K562 (cell line): ENCODE data around the gene RBPJ. TPM values are rescaled to one million over a fixed set of nuclear protein-coding genes. Genes with fewer than 3 reads are reported as not detected.

Source experiments
- ATAC-seq: fragments of 200-7000 bp; cut with Tn5 transposase; 3 replicates; pipeline ENCODE4 v1.9.1; 2020; ENCODE audit warnings: moderate library complexity
- BruUV-seq: library from RNA; stranded (reverse); fragments of 400-500 nt; replicated peaks from 2 replicates; lab custom pipeline; 2021; lab: Mats Ljungman, UMichigan
- CTCF ChIA-PET: fragments of 300-600 bp; formaldehyde crosslinking; extraction: SDS; loops from one replicate; lab custom pipeline; 2021; ENCODE audit warnings: low intra/inter-chr PET ratio; lab: Yijun Ruan, JAX
- POLR2A ChIA-PET: fragments of 300-600, 350-650 bp; sonication (Branson Sonifier 250); formaldehyde crosslinking; extraction: SDS; loops from one replicate; lab custom pipeline; 2021; ENCODE audit warnings: antibody characterized with exemption, inconsistent platforms; lab: Yijun Ruan, JAX
- DNase-seq, 4 experiments: peaks; one replicate each; pipeline versions ENCODE4 v3.0.0 to v3.0.0-alpha.2; 2011 to 2018; ENCODE audit warnings: low spot score in 3 of 4, mixed read lengths in 3 of 4; ENCODE audit errors: extremely low read depth in 1 of 4
- FAIRE-seq: peaks from 2 replicates; lab custom pipeline; 2011; peaks lifted over from hg19 to GRCh38; lab: Jason Lieb, UNC
- H2AFZ ChIP-seq: 2 replicates; pipeline ENCODE4 v1.6.0; 2011; ENCODE audit warnings: low read depth, low read length, control low read depth, inconsistent platforms
- H3K27ac ChIP-seq: fragments of 200-600 bp; 3 replicates; pipeline ENCODE4 v1.8.0; 2011; ENCODE audit warnings: low read depth, mild to moderate bottlenecking, control low read depth, inconsistent platforms, low read length, moderate library complexity, mixed read lengths; ENCODE audit errors: extremely low read depth
- H3K27me3 ChIP-seq, 2 experiments: fragments of 300-600 bp in 1 of 2; 2 replicates in 1 of 2; 3 replicates in 1 of 2; pipeline versions ENCODE4 v1.6.0 to v1.8.0; 2011; ENCODE audit warnings: inconsistent platforms in 2 of 2, low read length in 2 of 2, mild to moderate bottlenecking in 1 of 2, mixed read lengths in 1 of 2, moderate library complexity in 1 of 2; ENCODE audit not compliant: control insufficient read depth in 2 of 2, insufficient read depth in 2 of 2
- H3K36me3 ChIP-seq: fragments of 300-600 bp; 3 replicates; pipeline ENCODE4 v1.8.0; 2011; ENCODE audit warnings: mild to moderate bottlenecking, low read length, inconsistent platforms; ENCODE audit not compliant: control insufficient read depth, insufficient read depth
- H3K4me1 ChIP-seq, 2 experiments: fragments of 200-600 bp in 1 of 2; replicated peaks in 1 of 2; 2 replicates in 1 of 2; 3 replicates in 1 of 2; pipeline versions ENCODE4 v1.5.1 to v1.8.0; 2011; ENCODE audit warnings: inconsistent platforms in 2 of 2, low read length in 2 of 2, mild to moderate bottlenecking in 1 of 2, mixed read lengths in 1 of 2, moderate library complexity in 1 of 2; ENCODE audit not compliant: control insufficient read depth in 2 of 2, insufficient read depth in 2 of 2
- H3K4me2 ChIP-seq: 2 replicates; pipeline ENCODE4 v1.6.1; 2011; ENCODE audit warnings: low read length, control low read depth, inconsistent platforms, mixed read lengths; ENCODE audit not compliant: insufficient read depth
- H3K4me3 ChIP-seq: fragments of 200-600 bp; sonication (generic), shearing (Covaris generic); 2 replicates; pipeline ENCODE4 v1.5.1; 2016; ENCODE audit warnings: control low read depth, inconsistent platforms
- H3K79me2 ChIP-seq: fragments of 200-600 bp; 3 replicates; pipeline ENCODE4 v1.8.0; 2011; ENCODE audit warnings: low read length, inconsistent platforms; ENCODE audit not compliant: control insufficient read depth, insufficient read depth
- H3K9ac ChIP-seq, 2 experiments: 2 replicates each; pipeline versions ENCODE4 v1.6.0 to v1.6.1; 2011; ENCODE audit warnings: low read depth in 2 of 2, low read length in 2 of 2, control low read depth in 1 of 2, inconsistent platforms in 1 of 2, mild to moderate bottlenecking in 1 of 2, mixed read lengths in 1 of 2; ENCODE audit not compliant: insufficient read depth in 1 of 2
- H3K9me1 ChIP-seq: one replicate; pipeline ENCODE4 v1.6.0; 2011; ENCODE audit warnings: inconsistent platforms, mild to moderate bottlenecking, low read length, moderate library complexity; ENCODE audit not compliant: control insufficient read depth, insufficient read depth
- H3K9me3 ChIP-seq: replicated peaks from 2 replicates; pipeline ENCODE4 v1.5.1; 2011; ENCODE audit warnings: low read depth, low read length, inconsistent platforms; ENCODE audit not compliant: control insufficient read depth, insufficient read depth
- H4K20me1 ChIP-seq: replicated peaks from 2 replicates; pipeline ENCODE4 v1.6.1; 2011; ENCODE audit warnings: low read length, inconsistent platforms, mixed read lengths; ENCODE audit not compliant: control insufficient read depth, insufficient read depth
- CREM ChIP-seq: IDR thresholded peaks from 2 replicates; pipeline ENCODE4 v1.6.1; 2014; ENCODE audit warnings: antibody characterized with exemption, low read depth
- EZH2 ChIP-seq: IDR thresholded peaks from 2 replicates; pipeline ENCODE4 v1.6.1; 2012; ENCODE audit warnings: low read depth, mild to moderate bottlenecking, inconsistent platforms, low read length, borderline replicate concordance
- MYBL2 ChIP-seq, 2 experiments: fragments of 450-650 bp in 1 of 2; sonication (generic) in 1 of 2; formaldehyde crosslinking in 1 of 2; IDR thresholded peaks; 2 replicates each; pipeline versions ENCODE4 v1.6.1 to v1.8.1; 2017 to 2022; ENCODE audit warnings: borderline replicate concordance in 1 of 2, inconsistent platforms in 1 of 2, low read depth in 1 of 2, mild to moderate bottlenecking in 1 of 2, missing genetic modification reagents in 1 of 2, moderate library complexity in 1 of 2
- NCOA1 ChIP-seq: fragments of 450-650 bp; IDR thresholded peaks from 2 replicates; pipeline ENCODE4 v1.6.1; 2016; ENCODE audit warnings: low read depth
- OTX1 ChIP-seq: fragments of 450-650 bp; formaldehyde crosslinking; IDR thresholded peaks from 2 replicates; pipeline ENCODE4 v1.4.0; 2022; ENCODE audit warnings: mild to moderate bottlenecking
- RBM22 ChIP-seq: fragments of 200-400 bp; formaldehyde crosslinking; IDR thresholded peaks from 2 replicates; pipeline ENCODE4 v1.6.1; 2018; ENCODE audit warnings: low read length, low read depth; ENCODE audit not compliant: poor library complexity, severe bottlenecking
- TGIF2 ChIP-seq: sonication (generic); formaldehyde crosslinking; IDR thresholded peaks from 2 replicates; pipeline ENCODE4 v1.8.1; 2022; ENCODE audit warnings: mild to moderate bottlenecking, missing genetic modification reagents, moderate library complexity
- THAP12 ChIP-seq: fragments of 250-450 bp; sonication (Bioruptor Pico); IDR thresholded peaks from 2 replicates; pipeline ENCODE4 v1.9.0; 2021; ENCODE audit warnings: mild to moderate bottlenecking, inconsistent platforms
- ZNF184 ChIP-seq: sonication (generic); formaldehyde crosslinking; IDR thresholded peaks from 2 replicates; pipeline ENCODE4 v1.5.0; 2020; ENCODE audit warnings: missing genetic modification reagents
- ZNF583 ChIP-seq: fragments of 250-450 bp; sonication (Bioruptor Pico); IDR thresholded peaks from 2 replicates; pipeline ENCODE4 v1.4.0; 2020
- WGBS: fragments of 100-300 bp; shearing (Covaris generic); methylation state at CpG from one replicate; pipeline ENCODE4 v1.1.6; 2016; ENCODE audit warnings: low coverage, mixed read lengths; ENCODE audit not compliant: insufficient coverage; ENCODE audit errors: missing lambda C conversion rate; 5-methylcytosine and 5-hydroxymethylcytosine counted together
- in situ Hi-C: fragments of 300-500 bp; cut with MboI; formaldehyde crosslinking; loops from 4 replicates; pipeline ENCODE4 v1.15.0; 2018; ENCODE audit warnings: inconsistent platforms, mixed read lengths
- intact Hi-C: fragments of 100-400 bp; cut with micrococcal nuclease; formaldehyde crosslinking; loops from 2 replicates; pipeline ENCODE4 v1.14.2; 2022
- polyA plus RNA-seq, 8 experiments: library from polyadenylated mRNA; depleted of rRNA in 4 of 8; stranded (reverse) in 5 of 8; unstranded in 3 of 8; fragments of >200 nt; fragmentation: Nextera tagmentation in 2 of 8; fragmentation: Illumina TruSeq in 1 of 8; extraction: Ambion mirVana in 2 of 8; extraction: Trizol in 1 of 8; gene quantifications; 2 replicates each; pipeline versions ENCODE4 v1.2.1 to v1.2.3, GENCODE V29; 2011 to 2014; ENCODE audit warnings: inconsistent platforms in 1 of 8, missing spikeins in 1 of 8
- total RNA-seq, 7 experiments: library from RNA; depleted of rRNA in 6 of 7; stranded (reverse); fragments of >200 nt in 6 of 7; fragmentation: Illumina TruSeq in 2 of 7; extraction: Trizol in 2 of 7; gene quantifications; 2 replicates each; pipeline versions ENCODE4 v1.2.1 to v1.2.3, GENCODE V29; 2011 to 2021; ENCODE audit warnings: low replicate concordance in 1 of 7
- TF ChIP-seq, protein P1 (sequence below): sonication (generic); formaldehyde crosslinking; IDR thresholded peaks from 2 replicates; pipeline ENCODE4 v1.8.1; 2023; ENCODE audit warnings: mild to moderate bottlenecking, missing genetic modification reagents, moderate library complexity
- TF ChIP-seq, protein P2 (sequence below): fragments of 250-450 bp; sonication (Bioruptor Pico); IDR thresholded peaks from 2 replicates; pipeline ENCODE4 v1.5.0; 2021; ENCODE audit warnings: mild to moderate bottlenecking, moderate library complexity

RBPJ gene
- total and polyA plus RNA-seq, 9 of the 15 experiments (the other 6 are each of a cell fraction or from before 2014, with no cell fraction given) = 17.2 to 49.4 (median 33.8) TPM

GRCh38 chr4:26397086-26397485 is 76.3 kb downstream of the RBPJ start:
- TF ChIP-seq EZH2 (no peak), NCOA1 (no peak), CREM (no peak), ZNF583 (no peak), ZNF184 (CRISPR knock-in tag) (no peak), TGIF2 (CRISPR knock-in tag) (no peak), RBM22 (no peak), THAP12 (no peak), MYBL2 (IDR thresholded peaks at IDR 0.05; ENCODE audit: low read depth) (no peak), MYBL2 (CRISPR knock-in tag; IDR thresholded peaks at IDR 0.05; ENCODE audit: borderline replicate concordance) (no peak), OTX1 (CRISPR knock-in tag) (no peak)
- TF ChIP-seq, protein P1, sequence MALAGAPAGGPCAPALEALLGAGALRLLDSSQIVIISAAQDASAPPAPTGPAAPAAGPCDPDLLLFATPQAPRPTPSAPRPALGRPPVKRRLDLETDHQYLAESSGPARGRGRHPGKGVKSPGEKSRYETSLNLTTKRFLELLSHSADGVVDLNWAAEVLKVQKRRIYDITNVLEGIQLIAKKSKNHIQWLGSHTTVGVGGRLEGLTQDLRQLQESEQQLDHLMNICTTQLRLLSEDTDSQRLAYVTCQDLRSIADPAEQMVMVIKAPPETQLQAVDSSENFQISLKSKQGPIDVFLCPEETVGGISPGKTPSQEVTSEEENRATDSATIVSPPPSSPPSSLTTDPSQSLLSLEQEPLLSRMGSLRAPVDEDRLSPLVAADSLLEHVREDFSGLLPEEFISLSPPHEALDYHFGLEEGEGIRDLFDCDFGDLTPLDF (CRISPR knock-in tag) = no peak
- TF ChIP-seq, protein P2, sequence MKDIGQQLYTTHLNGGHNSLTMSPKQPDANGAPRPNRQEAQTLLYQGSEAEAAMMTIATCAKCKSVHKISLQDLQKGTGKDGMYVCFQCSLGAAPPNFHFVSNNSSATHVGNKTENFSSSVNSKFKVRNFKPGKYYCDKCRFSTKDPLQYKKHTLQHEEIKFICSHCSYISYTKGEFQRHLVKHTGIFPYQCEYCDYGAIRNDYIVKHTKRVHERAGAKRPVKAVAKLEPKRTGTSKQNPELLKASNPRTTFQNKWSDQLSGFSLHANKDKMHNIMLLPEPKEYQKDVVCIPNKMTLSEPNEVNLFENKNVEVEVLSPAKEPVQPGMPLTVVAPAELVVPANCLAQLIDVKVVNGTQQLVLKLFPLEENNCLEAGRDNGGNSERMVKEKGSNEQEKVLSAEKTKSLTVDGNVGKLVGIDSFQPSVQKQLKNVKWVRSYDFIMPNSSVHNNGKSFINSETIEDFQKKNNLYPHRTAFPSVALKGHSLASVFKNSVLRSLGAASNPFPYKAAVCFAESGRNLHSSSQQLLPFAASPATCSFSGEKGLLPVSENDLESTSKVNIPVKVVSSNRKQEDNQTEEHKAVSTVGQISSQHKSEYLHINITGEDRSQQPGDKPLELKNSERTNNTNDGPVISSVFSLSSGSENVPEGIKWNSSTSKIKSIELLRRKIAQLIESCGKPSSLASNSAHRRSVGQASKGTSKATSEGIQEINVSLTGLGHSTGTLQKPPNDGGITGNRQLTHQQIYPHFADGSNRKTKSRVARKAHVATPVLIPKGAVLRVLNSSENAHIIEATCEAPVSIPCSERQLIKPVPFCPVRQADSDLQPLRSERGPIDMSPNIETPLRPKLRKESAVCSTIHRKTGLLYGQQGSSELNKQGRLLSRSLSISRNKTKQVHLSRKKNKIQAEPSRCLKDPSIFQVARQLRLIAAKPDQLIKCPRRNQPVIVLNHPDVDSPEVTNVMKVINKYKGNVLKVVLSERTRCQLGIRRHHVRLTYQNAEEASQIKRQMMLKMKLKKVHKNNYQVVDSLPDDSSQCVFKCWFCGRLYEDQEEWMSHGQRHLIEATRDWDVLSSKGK (CRISPR knock-in tag) = no peak
- ChIA-PET POLR2A (interaction anchor here (0.7 to 1.2 kb wide), 4 partner anchors 11 to 35 kb away, joined by 3 to 4 read pairs (median 4); no protein-coding TSS in a partner anchor), CTCF (no interaction called here)
- Histone ChIP-seq H3K79me2 (no peaks in the 10 kb centered on the region), H3K9me1 (no peaks in the 10 kb centered on the region), H3K9ac (no peak overlapping the region), H3K4me3 (no peak overlapping the region), H3K27ac (no peak overlapping the region), H3K9me3 (no peaks in the 10 kb centered on the region), H2AFZ (no peak overlapping the region), H3K27me3 (no peaks in the 10 kb centered on the region), H3K36me3 (no peaks in the 10 kb centered on the region; the same call in 2 of the 3 replicates), H4K20me1 (no peaks in the 10 kb centered on the region), H3K4me1 (no peaks in the 10 kb centered on the region), H3K4me2 (no peak overlapping the region)
- WGBS = 81% methylated on average over 5 of the region's 5 CpGs
- ATAC-seq = no peak
- DNase-seq = no peak
- BruUV-seq = no TSS peak
- in situ Hi-C loops (no loop called here), intact Hi-C loops (no loop called here)
- peak; percentile 49 for FAIRE-seq
